Measurements from ENCODE around the gene RNF130.
"Not testable (repeated sequence)": the region's sequence is repeated elsewhere in the genome, so short reads cannot be mapped to it uniquely, and the experiment has no call there.

Gene RNF130

GRCh38 chr5:179967489-179967888 is 104.1 kb downstream of the RNF130 start:
- DNase-seq: no peak

DNA sequence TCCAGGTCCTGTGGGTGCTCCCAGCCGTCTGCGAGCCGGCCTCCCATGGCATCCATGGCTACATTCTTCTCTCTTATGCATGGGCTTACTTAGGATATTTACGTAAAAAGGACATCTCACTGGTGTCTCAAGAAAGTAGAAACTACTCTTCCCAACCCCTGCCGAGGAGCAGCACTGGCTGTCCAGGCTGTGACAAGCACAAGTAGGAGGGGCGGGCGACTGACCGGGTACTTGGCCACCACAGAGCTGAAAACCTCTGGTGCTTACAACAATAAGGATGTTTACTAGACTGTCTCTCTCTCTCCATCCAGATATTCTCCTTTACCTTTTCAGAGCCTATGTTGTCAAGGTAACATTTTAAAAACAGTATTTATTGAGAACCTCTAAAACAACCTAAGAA is 107.5 kb downstream of the RNF130 start:
- no peak for DNase-seq

DNA sequence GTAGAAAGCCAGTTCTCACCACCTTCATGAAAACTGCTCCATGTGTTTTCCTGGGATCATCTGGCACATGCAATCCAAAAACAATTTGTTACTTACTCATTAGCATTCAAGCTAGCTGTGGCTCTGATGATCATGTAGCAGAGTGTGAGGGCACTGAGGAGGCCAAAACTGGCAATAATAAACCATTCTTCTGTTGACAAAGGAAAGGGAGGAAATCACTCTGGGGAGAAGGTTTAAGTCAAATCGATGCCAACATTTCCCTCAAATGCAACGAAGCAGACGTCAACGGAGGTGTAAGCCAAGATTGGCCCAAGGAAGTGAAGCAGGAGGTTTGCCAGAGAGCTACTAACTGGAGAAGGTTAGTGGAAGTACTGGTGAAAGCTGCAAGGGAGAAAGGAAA is 108.2 kb downstream of the RNF130 start:
- DNase-seq: no peak

GRCh38 chr5:179960204-179960831 is 111.2 kb downstream of the RNF130 start:
- no peak for DNase-seq

DNA sequence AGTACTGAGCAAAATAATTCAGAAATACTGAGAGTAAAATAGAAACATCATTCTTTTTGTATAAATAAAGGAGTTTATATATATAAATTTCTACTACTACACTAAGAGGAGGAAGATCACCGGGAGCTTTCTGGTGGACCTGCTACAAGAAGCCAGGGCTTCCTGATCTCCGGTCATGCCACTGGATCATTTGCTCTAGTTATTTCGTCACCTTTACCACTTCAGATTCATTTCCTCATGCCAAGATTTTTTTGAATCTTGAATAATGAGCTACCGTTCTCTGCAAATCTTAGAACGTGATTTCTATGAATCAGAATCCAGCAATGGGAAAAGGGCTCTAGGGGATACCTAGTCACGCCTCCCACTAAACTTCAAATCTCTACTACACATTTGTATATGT is 111.9 kb downstream of the RNF130 start:
- DNase-seq: no peak

DNA sequence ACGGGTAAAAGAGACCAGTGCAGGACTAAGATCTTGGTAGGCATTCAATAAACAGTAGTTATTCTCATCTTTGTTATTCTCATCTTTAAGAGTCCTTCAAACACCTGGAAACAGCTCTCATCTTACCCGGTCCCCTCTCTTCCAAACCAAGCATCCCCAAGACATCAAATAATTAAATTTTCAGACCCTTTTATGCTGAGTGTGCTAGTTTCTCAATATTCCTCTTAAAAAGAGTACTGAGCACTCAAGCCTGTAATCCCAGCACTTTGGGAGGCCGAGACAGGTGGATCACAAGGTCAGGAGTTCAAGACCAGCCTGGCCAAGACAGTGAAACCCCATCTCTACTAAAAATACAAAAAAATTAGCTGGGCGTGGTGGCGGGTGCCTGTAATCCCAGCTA is 112.4 kb downstream of the RNF130 start:
- DNase-seq: not testable (repeated sequence)

DNA sequence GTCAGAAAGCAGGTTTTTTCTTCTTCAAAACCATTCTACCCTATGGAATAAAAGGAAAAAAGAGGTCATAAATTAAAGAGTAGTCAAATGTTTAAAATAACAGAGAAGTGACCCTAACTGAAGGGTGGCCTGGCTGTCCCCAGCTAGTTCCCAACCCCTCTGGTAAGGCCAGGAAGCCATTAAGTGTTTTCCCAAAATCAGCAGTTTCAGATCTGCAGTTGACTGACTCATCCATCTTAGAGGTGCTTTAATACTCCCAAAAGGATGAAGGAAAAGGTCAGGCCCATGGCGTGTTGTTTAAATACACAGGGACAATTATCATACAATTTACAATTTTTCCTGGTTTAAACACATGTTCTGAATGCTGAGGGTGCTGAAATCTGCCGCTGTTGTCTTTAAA is 115.9 kb downstream of the RNF130 start:
- no peak for DNase-seq

DNA sequence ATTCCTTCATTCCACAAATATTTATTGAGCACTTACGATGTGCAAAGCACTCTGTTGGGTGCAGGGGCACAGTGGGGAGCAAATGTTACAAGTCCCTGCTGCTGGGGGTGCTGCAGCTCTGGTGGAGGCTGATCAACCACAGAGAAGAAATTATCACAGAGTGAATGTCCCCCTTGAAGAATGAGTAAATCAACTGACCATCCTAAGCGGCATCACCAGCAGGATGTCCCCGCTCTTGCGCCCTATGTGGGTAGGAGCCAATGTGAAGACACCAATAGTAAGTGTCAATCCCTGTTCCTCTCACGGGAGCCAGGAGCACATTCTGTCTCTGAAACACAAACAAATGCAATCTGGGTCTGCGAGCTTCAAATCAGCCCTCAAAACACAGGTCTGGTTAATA is 116.5 kb downstream of the RNF130 start:
- no peak for DNase-seq

DNA sequence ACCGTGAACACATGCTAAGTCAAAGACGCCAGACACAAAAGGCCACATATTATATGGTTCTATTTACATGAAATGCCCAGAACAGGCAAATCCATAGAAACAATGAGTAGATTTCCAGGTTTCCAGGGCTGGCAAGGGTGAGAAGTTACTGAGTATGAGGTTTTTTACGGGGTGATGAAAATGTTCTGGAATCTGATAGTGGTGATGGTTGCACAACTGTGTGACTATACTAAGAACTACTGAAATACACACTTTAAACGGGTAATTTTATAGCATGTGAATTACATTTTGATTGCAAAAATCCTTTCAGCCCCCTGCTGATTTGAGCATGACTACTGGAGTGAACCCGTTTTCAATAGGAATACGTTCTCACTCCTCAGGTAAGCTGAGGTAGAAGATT is 117.1 kb downstream of the RNF130 start:
- DNase-seq: no peak

GRCh38 chr5:179953987-179954386 is 117.6 kb downstream of the RNF130 start:
- DNase-seq: no peak

- no peak for DNase-seq
Measured at GRCh38 chr5:179936976-179937681, 134.4 kb downstream of the RNF130 start.

DNA sequence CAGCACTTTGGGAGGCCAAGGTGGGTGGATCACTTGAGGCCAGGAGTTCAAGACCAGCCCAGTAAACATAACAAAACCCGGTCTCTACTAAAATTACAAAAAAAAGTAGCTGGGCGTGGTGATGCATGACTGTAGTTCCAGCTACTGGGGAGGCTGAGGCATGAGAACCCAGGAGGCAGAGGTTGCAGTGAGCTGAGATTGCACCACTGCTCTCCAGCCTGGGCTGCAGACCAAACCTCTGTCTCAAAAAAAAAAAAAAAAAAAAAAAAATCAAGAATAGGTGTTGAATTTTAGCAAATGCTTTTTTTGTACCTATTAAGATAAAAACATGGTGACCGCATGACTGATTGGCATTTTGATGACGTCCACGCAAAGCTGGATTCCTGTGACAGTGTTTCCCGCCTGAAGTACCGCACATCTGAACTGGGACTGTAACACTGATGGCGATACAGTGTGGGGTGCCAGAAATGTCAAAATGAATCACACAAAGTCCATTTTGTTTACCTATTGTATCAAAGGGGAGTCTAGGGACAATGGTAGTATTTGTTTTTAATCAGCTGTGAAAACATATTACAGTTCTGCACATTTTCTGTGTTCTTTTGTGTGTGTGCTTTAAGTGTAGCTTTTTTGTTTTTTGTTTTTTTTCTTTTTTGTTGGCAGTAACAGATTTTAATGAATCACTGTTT is 140.6 kb downstream of the RNF130 start:
- DNase-seq: no peak

DNA sequence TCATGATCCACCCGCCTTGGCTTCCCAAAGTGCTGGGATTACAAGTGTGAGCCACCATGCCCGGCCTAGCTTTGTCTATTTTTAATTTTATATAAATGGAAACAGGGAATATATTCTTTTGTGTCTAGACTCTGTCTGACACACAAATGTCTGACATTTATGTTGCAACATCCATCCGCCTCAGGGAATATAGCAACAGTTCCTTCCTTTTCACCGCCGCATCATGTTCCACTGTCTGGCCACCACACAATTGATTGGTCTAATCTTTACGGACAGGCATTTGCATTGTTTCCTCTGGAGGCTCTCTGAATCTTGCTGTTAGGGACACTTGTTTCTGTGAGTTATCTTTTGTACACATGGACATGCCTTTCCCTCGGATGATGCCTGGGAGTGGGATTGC is 143.7 kb downstream of the RNF130 start:
- no peak for DNase-seq

- DNase-seq: no peak
Measured at GRCh38 chr5:179926657-179927056, 144.9 kb downstream of the RNF130 start.

DNA sequence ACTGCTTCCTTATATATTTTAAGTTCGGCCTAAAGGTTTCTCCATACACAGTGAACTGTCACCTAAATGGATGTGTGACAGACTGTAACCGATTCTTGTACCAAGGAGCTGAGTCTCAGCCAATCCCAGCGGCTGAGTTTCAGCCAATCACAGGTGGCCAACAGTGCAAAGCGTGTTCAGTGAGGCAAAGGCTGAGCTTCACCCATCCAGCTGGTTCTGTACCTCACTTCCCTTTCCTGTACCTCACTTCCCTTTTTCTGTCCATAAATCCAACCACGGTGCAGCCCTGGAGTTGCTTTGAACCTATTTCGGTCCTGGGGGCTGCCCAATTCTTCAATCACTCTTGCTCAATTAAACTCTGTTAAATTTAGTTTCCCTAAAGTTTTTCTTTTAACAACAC is 148.1 kb downstream of the RNF130 start:
- DNase-seq: no peak

DNA sequence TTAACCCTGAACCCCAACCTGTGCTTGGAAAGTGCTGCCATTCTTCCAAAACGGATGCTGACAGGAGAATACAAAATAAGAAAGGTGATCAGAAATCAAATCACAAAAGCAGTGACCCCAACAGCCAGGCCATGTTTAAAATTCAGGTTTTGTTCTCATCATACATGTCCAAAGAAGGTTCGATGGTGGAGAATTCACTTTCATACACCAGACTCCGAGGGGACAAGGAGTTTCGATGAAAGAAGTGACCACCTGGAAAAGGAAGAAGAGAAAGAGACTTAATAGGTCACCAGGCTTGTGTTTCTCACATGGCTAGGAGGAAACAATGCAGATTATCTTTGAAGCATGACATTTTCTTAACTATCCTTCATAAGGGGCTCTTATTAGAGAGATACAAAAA is 151.4 kb downstream of the RNF130 start:
- no peak for DNase-seq

DNA sequence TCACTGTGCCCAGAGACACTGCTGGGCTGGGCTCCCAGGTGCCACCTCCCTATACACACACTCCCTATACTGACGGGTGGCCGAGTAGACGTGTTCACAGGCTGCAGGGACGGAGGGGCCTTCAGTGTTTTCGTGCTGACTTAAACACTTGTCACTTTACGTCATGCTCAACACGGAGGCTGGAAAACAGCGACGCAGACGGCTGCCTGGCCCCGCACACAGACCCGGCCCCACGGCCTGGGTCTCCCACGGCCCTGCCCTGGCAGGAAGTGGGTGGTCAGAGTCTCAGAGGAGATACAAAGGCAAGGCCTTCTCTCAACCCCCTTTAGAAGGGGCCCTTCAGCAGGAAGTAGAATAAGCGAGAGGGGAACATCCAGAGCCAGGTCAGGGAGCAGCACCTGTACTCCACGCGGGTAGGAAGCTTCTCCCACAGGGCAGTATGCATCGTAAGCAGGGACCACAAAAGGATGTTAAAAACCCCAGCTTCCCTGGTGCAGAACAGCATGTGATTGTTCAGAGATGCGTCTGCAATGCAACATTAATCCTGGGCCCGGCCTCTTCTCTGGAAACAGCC is 152.0 kb downstream of the RNF130 start:
- DNase-seq: no peak

GRCh38 chr5:179918742-179919486 is 152.6 kb downstream of the RNF130 start:
- no peak for DNase-seq

- DNase-seq: no peak
Measured at GRCh38 chr5:179916523-179916922, 155.0 kb downstream of the RNF130 start.

DNA sequence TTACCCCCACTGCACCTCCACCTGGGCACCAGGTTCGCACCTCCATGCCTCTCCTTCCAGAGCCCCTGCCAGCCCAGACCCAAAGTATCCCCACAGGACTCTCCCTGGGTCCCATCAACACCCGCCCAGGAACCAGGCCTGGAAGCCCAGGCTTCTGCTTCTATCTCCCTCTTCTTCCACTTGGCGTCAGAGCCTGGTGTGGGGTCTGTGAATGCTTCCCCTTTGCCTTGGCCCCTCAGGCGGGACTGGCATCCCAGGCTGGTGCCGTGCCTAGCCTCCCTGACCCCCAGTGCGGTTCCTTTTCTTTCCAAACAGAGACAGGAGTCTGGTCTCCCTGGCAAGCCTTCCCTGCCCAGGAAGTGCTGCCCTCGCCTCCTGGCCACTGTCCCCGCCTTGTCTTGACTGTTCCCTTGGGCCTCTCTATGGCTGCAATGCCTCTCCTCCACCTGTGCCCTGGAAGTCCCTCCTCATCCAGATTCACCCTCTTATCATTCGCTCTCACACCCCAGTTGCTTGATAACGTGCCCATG is 156.1 kb downstream of the RNF130 start:
- no peak for DNase-seq

DNA sequence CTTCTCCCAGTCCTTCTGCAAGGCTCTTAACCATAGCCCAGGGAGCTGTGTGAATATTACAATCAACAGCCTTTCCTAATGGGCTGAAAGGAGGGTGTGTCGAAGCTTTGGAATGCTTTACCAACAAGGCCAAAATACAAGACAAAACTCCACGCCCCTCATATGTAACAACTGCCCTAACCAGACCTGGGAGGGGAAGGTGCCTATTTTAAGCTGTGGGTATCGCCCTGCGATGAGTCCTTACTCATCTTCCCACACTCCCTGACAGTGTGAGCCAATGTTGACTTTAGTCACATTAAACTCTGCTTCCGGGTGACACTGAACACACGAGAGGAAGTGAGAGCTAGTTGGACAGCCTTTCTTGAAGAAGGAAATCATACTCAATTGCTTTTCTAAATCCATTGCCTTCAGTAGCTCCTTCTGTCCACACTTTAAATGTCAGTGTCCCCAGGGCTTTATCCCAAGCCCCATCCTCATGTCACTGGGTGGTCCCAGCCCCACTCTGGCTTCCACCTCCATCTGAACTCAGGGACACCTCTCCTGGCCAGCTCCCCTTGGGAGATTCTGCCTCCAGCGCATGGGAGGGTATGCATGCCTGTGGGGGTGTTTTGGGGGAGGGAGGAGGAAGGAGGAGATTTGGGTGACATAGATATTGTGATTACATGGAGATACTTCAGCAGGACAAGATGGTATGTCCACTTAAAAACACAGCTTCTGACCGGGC is 157.4 kb downstream of the RNF130 start:
- no peak for DNase-seq

DNA sequence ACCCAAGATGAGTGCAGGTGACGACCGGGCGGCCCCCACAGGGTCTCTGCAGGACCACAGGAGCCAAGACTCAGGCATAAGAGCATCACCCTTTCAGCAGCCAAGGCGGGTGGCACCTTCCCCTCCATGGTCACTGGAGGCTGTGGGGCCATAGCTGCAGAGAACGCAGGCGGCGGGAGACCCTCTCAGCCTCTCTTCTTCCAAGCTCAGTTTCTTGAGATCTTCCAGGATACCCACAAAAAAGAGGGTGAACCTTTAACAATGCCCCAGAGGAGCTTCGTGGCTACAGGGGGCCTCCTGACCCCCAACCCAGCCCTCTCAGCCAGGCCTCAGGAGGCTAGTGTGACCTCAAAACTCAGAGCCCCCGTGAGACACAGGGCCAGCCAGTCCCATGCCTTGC is 158.1 kb downstream of the RNF130 start:
- DNase-seq: no peak

Data from NCI-H1417 (cell line).